Panc1 (cell line): ENCODE measurements around the gene PKP4. TPM values are rescaled to one million over a fixed set of nuclear protein-coding genes. Genes with fewer than 3 reads are reported as not detected.

Experiments
- ATAC-seq: fragments of 200-7000 bp; cut with Tn5 transposase; 2 replicates; pipeline ENCODE4 v1.9.1; 2020; ENCODE audit warnings: mild to moderate bottlenecking, moderate library complexity
- BruUV-seq: library from RNA; stranded (reverse); fragments of 400-500 nt; replicated peaks from 2 replicates; lab custom pipeline; 2021; lab: Mats Ljungman, UMichigan
- CTCF ChIA-PET: fragments of 300-600 bp; sonication (Branson Sonifier 250); formaldehyde crosslinking; loops from one replicate; lab custom pipeline; 2022; ENCODE audit warnings: antibody characterized with exemption; lab: Charles Lee
- POLR2A ChIA-PET: fragments of 300-600 bp; sonication (Branson Sonifier 250); formaldehyde crosslinking; loops from one replicate; lab custom pipeline; 2022; ENCODE audit warnings: antibody characterized with exemption; lab: Charles Lee
- DNase-seq: peaks from one replicate; pipeline ENCODE4 v3.0.0-alpha.2; 2010; ENCODE audit warnings: low read depth, low spot score
- H3K27ac ChIP-seq: 2 replicates; pipeline ENCODE4 v1.5.1; 2011; ENCODE audit warnings: mild to moderate bottlenecking, low read length, inconsistent platforms
- H3K27me3 ChIP-seq: fragments of 200-500 bp; sonication (Bioruptor generic); 2 replicates; pipeline ENCODE4 v1.6.0; 2014; ENCODE audit warnings: low read length, inconsistent platforms; ENCODE audit not compliant: control insufficient read depth, insufficient read depth
- H3K36me3 ChIP-seq: fragments of 200-500 bp; sonication (Bioruptor generic); 2 replicates; pipeline ENCODE4 v1.5.1; 2014; ENCODE audit warnings: inconsistent platforms, mild to moderate bottlenecking, low read length, moderate library complexity; ENCODE audit not compliant: control insufficient read depth, insufficient read depth
- H3K4me1 ChIP-seq: 2 replicates; pipeline ENCODE4 v1.5.1; 2011; ENCODE audit warnings: inconsistent platforms, mild to moderate bottlenecking, low read length, moderate library complexity; ENCODE audit not compliant: control insufficient read depth, insufficient read depth
- H3K4me3 ChIP-seq, 2 experiments: 2 replicates each; pipeline ENCODE4 v1.5.1; 2011 to 2012; ENCODE audit warnings: low read depth in 2 of 2, low read length in 2 of 2, mild to moderate bottlenecking in 2 of 2, inconsistent platforms in 1 of 2, moderate library complexity in 1 of 2
- H3K9me3 ChIP-seq: fragments of 200-500 bp; sonication (Bioruptor generic); 2 replicates; pipeline ENCODE4 v1.5.1; 2014; ENCODE audit warnings: low read depth, mild to moderate bottlenecking, inconsistent platforms, low read length, moderate library complexity; ENCODE audit not compliant: control insufficient read depth, insufficient read depth
- CTCF ChIP-seq: fragments of 450-650 bp; IDR thresholded peaks from 2 replicates; pipeline ENCODE4 v1.5.1; 2017; ENCODE audit warnings: mild to moderate bottlenecking
- POLR2AphosphoS5 ChIP-seq: IDR thresholded peaks from 2 replicates; pipeline ENCODE4 v1.6.1; 2012; ENCODE audit warnings: mild to moderate bottlenecking, low read depth, low read length, moderate library complexity
- SIN3A ChIP-seq: IDR thresholded peaks from 2 replicates; pipeline ENCODE4 v1.6.1; 2012; ENCODE audit warnings: low read depth, mild to moderate bottlenecking, low read length, moderate library complexity, borderline replicate concordance; ENCODE audit not compliant: insufficient read depth
- TCF7L2 ChIP-seq: IDR thresholded peaks from 2 replicates; pipeline ENCODE4 v1.6.1; 2011; ENCODE audit warnings: mild to moderate bottlenecking, low read depth, low read length, inconsistent platforms
- in situ Hi-C: cut with HindIII; loops from 2 replicates; pipeline ENCODE4 v1.10.0; 2016; ENCODE audit warnings: low sequenced_read_pairs, low pct_unique_long_range_greater_than_20kb
- intact Hi-C: fragments of 100-400 bp; cut with micrococcal nuclease; formaldehyde crosslinking; loops from one replicate; pipeline ENCODE4 v1.10.0; 2022; ENCODE audit not compliant: unreplicated experiment
- total RNA-seq: library from RNA; stranded (reverse); gene quantifications from one replicate; pipeline ENCODE4 v1.2.1, GENCODE V29; 2021; ENCODE audit not compliant: unreplicated experiment
- TF ChIP-seq, protein P1 (sequence below), 2 experiments: IDR thresholded peaks; 2 replicates each; pipeline ENCODE4 v1.6.1; 2011 to 2012; ENCODE audit warnings: low read depth in 2 of 2, control low read depth in 1 of 2, low read length in 1 of 2, mild to moderate bottlenecking in 1 of 2, moderate library complexity in 1 of 2; ENCODE audit not compliant: insufficient read depth in 1 of 2

Gene PKP4
- total RNA-seq, 1 experiment from 2014 or later = 81.7 TPM

DNA sequence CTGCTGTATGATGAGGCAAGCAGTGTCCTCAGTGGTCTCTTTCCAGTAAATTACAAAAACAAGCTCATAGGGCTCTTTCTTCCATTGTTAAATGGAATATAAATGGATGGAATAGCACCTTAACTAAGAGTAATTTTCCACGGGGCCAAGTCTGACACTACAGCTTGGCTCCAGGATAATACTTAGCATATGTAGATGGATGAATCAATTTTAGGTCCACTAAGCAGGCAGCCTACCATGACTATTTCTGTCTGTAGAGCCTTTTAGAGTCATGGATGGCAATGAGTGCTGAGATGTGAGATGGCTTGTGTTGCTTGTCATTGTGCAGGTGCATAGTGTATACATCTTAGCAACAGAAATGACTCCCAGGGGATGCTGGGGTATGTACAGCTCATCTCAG, 125.9 kb downstream of the PKP4 start:
- intact Hi-C loops = no loop called here
- H3K27me3 ChIP-seq = no peaks in the 10 kb centered on the region
- DNase-seq (no peak), ATAC-seq (no peak)
- no peak overlapping the region for H3K27ac ChIP-seq
- in situ Hi-C loops = no loop called here
- CTCF ChIA-PET = no interaction called here
- no peak overlapping the region for H3K4me3 ChIP-seq
- POLR2A ChIA-PET = interaction anchor here (0.6 kb wide), 1 partner anchor 114 kb away, joined by 4 read pairs; no protein-coding TSS in a partner anchor
- no peaks in the 10 kb centered on the region for H3K4me1 ChIP-seq
- no TSS peak for BruUV-seq
- TF ChIP-seq, protein P1, sequence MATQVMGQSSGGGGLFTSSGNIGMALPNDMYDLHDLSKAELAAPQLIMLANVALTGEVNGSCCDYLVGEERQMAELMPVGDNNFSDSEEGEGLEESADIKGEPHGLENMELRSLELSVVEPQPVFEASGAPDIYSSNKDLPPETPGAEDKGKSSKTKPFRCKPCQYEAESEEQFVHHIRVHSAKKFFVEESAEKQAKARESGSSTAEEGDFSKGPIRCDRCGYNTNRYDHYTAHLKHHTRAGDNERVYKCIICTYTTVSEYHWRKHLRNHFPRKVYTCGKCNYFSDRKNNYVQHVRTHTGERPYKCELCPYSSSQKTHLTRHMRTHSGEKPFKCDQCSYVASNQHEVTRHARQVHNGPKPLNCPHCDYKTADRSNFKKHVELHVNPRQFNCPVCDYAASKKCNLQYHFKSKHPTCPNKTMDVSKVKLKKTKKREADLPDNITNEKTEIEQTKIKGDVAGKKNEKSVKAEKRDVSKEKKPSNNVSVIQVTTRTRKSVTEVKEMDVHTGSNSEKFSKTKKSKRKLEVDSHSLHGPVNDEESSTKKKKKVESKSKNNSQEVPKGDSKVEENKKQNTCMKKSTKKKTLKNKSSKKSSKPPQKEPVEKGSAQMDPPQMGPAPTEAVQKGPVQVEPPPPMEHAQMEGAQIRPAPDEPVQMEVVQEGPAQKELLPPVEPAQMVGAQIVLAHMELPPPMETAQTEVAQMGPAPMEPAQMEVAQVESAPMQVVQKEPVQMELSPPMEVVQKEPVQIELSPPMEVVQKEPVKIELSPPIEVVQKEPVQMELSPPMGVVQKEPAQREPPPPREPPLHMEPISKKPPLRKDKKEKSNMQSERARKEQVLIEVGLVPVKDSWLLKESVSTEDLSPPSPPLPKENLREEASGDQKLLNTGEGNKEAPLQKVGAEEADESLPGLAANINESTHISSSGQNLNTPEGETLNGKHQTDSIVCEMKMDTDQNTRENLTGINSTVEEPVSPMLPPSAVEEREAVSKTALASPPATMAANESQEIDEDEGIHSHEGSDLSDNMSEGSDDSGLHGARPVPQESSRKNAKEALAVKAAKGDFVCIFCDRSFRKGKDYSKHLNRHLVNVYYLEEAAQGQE (IDR thresholded peaks at IDR 0.05; ENCODE audit: insufficient read depth in 1 of 2, low read depth in 2 of 2, low read length in 1 of 2) = no peak
- no peak for TF ChIP-seq POLR2AphosphoS5
- no peak for TF ChIP-seq CTCF
- no peak for TF ChIP-seq TCF7L2
- no peak for TF ChIP-seq SIN3A
- H3K36me3 ChIP-seq = peaks cover 2% of the 10 kb centered on the region; the same call in 1 of the 2 replicates
- H3K9me3 ChIP-seq = no peaks in the 10 kb centered on the region

- in situ Hi-C loops (no loop called here), intact Hi-C loops (no loop called here)
- Histone ChIP-seq H3K27ac (no peak overlapping the region), H3K4me3 (no peak overlapping the region), H3K27me3 (no peaks in the 10 kb centered on the region), H3K4me1 (no peaks in the 10 kb centered on the region), H3K9me3 (no peaks in the 10 kb centered on the region), H3K36me3 (no peaks in the 10 kb centered on the region; the same call in 1 of the 2 replicates)
- CTCF ChIA-PET = no interaction called here
- no peak for TF ChIP-seq TCF7L2
- no peak for TF ChIP-seq SIN3A
- TF ChIP-seq CTCF = no peak
- TF ChIP-seq POLR2AphosphoS5 = no peak
- TF ChIP-seq, protein P1 (IDR thresholded peaks at IDR 0.05; ENCODE audit: insufficient read depth in 1 of 2, low read depth in 2 of 2, low read length in 1 of 2) = no peak
- POLR2A ChIA-PET = no interaction called here
- no TSS peak for BruUV-seq
- no peak for DNase-seq
- ATAC-seq = no peak
Observed at GRCh38 chr2:158583923-158584322, 127.2 kb downstream of the PKP4 start.
